Measurements from ENCODE around the gene MIDN.

GRCh38 chr19:1256646-1257474 lies 8.5 kb downstream of the MIDN start:
- no peak for TF ChIP-seq POLR2AphosphoS5 (IDR thresholded peaks at IDR 0.05; ENCODE audit: low read depth, low read length)
- no peak for TF ChIP-seq POLR2A (IDR thresholded peaks at IDR 0.05; ENCODE audit: low read depth, low read length)
- no peak for TF ChIP-seq TAF1 (IDR thresholded peaks at IDR 0.05; ENCODE audit: borderline replicate concordance, low read depth, low read length)

Measured in GM12892 (cell line).